NCI-H2196 (cell line): ENCODE results near the gene FOXN3.

Experiments
- DNase-seq: peaks from one replicate; lab custom pipeline; 2025; ENCODE audit not compliant: unreplicated experiment; lab: John Stamatoyannopoulos, UW

FOXN3 gene

GRCh38 chr14:89432226-89432625 is 15.2 kb upstream of the FOXN3 start:
- no peak for DNase-seq

- DNase-seq = no peak
These were observed 13.6 kb upstream of the FOXN3 start for GRCh38 chr14:89430391-89431236.

GRCh38 chr14:89429199-89430181 is 12.5 kb upstream of the FOXN3 start:
- no peak for DNase-seq

- DNase-seq = peak; percentile 69
These were observed 11.6 kb upstream of the FOXN3 start for GRCh38 chr14:89428546-89429198.

GRCh38 chr14:89428173-89428523 is 11.1 kb upstream of the FOXN3 start:
- no peak for DNase-seq

GRCh38 chr14:89427426-89428172 is 10.6 kb upstream of the FOXN3 start:
- no peak for DNase-seq

- no peak for DNase-seq
These were observed 8.9 kb upstream of the FOXN3 start for GRCh38 chr14:89425931-89426330.

- no peak for DNase-seq
These were observed 7.2 kb upstream of the FOXN3 start for GRCh38 chr14:89424241-89424640.

- DNase-seq = no peak
These were observed 5.9 kb upstream of the FOXN3 start for GRCh38 chr14:89422952-89423345.

- no peak for DNase-seq
These were observed 5.3 kb upstream of the FOXN3 start for GRCh38 chr14:89422181-89422951.

GRCh38 chr14:89420502-89420901 is 3.5 kb upstream of the FOXN3 start:
- DNase-seq = no peak

GRCh38 chr14:89419973-89420482 is 3.0 kb upstream of the FOXN3 start:
- DNase-seq = no peak

GRCh38 chr14:89418976-89419375 is 1.9 kb upstream of the FOXN3 start:
- DNase-seq = no peak

GRCh38 chr14:89418452-89418851 is 1.4 kb upstream of the FOXN3 start:
- DNase-seq = no peak

GRCh38 chr14:89417465-89418225 is 612 bp upstream of the FOXN3 start:
- DNase-seq = peak; percentile 47

- peak; percentile 77 for DNase-seq
These were observed 734 bp downstream of the FOXN3 start for GRCh38 chr14:89416002-89416995.

GRCh38 chr14:89415159-89415558 is 1.9 kb downstream of the FOXN3 start:
- no peak for DNase-seq

GRCh38 chr14:89411976-89412375 is 5.1 kb downstream of the FOXN3 start:
- DNase-seq = no peak
